Endothelial cell of umbilical vein (primary cell): ENCODE data around the gene GRIA1. TPM values are rescaled to one million over a fixed set of nuclear protein-coding genes. Genes with fewer than 3 reads are reported as not detected.

Source experiments
- BruUV-seq: library from RNA; stranded (reverse); fragments of 400-500 nt; replicated peaks from 2 replicates; lab custom pipeline; 2021; lab: Mats Ljungman, UMichigan
- CTCF ChIA-PET: fragments of 300-600, 350-600 bp; sonication (Branson Sonifier 250); formaldehyde crosslinking; loops from one replicate; lab custom pipeline; 2021; ENCODE audit warnings: antibody characterized with exemption, inconsistent platforms; lab: Charles Lee
- POLR2A ChIA-PET: fragments of 300-600, 350-600 bp; sonication (Branson Sonifier 250); formaldehyde crosslinking; loops from one replicate; lab custom pipeline; 2021; ENCODE audit warnings: antibody characterized with exemption, inconsistent platforms; lab: Charles Lee
- DNase-seq: peaks from one replicate; pipeline ENCODE4 v3.0.0-alpha.2; 2011; ENCODE audit warnings: low read depth, low spot score
- FAIRE-seq: peaks from 2 replicates; lab custom pipeline; 2011; peaks lifted over from hg19 to GRCh38; lab: Jason Lieb, UNC
- H2AFZ ChIP-seq: 2 replicates; pipeline ENCODE4 v1.6.0; 2012; ENCODE audit warnings: low read depth, low read length, control low read depth, inconsistent platforms
- H3K27ac ChIP-seq: 2 replicates; pipeline ENCODE4 v1.5.1; 2011; ENCODE audit warnings: low read depth, mild to moderate bottlenecking, control low read depth, low read length, moderate library complexity; ENCODE audit not compliant: insufficient read depth
- H3K27me3 ChIP-seq, 2 experiments: 2 replicates each; pipeline versions ENCODE4 v1.6.0 to v1.6.1; 2011; ENCODE audit warnings: low read length in 2 of 2, mixed read lengths in 1 of 2; ENCODE audit not compliant: control insufficient read depth in 2 of 2, insufficient read depth in 2 of 2
- H3K36me3 ChIP-seq, 2 experiments: 2 replicates in 1 of 2; 3 replicates in 1 of 2; pipeline ENCODE4 v1.5.1; 2011; ENCODE audit warnings: low read length in 2 of 2, mild to moderate bottlenecking in 1 of 2, moderate library complexity in 1 of 2; ENCODE audit not compliant: control insufficient read depth in 2 of 2, insufficient read depth in 2 of 2; ENCODE audit errors: extremely low read depth in 1 of 2
- H3K4me1 ChIP-seq: 3 replicates; pipeline ENCODE4 v1.5.1; 2011; ENCODE audit warnings: mild to moderate bottlenecking, low read length; ENCODE audit not compliant: control insufficient read depth, insufficient read depth; ENCODE audit errors: extremely low read depth
- H3K4me2 ChIP-seq: 2 replicates; pipeline ENCODE4 v1.6.1; 2011; ENCODE audit warnings: low read length, control low read depth, mixed read lengths; ENCODE audit not compliant: insufficient read depth
- H3K4me3 ChIP-seq, 3 experiments: fragments of 200-600 bp in 1 of 3; sonication (generic), shearing (Covaris generic) in 1 of 3; replicated peaks in 1 of 3; 2 replicates each; pipeline ENCODE4 v1.5.1; 2011 to 2016; ENCODE audit warnings: control low read depth in 3 of 3, low read length in 3 of 3, mild to moderate bottlenecking in 2 of 3, inconsistent platforms in 1 of 3, low read depth in 1 of 3, moderate library complexity in 1 of 3; ENCODE audit not compliant: insufficient read depth in 1 of 3
- H3K79me2 ChIP-seq: 2 replicates; pipeline ENCODE4 v1.6.0; 2012; ENCODE audit warnings: low read length, inconsistent platforms; ENCODE audit not compliant: control insufficient read depth, insufficient read depth
- H3K9ac ChIP-seq: replicated peaks from 2 replicates; pipeline ENCODE3; 2011; ENCODE audit warnings: low read length, control low read depth; ENCODE audit not compliant: insufficient read depth; ENCODE audit errors: extremely low read depth
- H3K9me1 ChIP-seq: replicated peaks from 3 replicates; pipeline ENCODE4 v1.6.0; 2011; ENCODE audit warnings: mild to moderate bottlenecking, low read length; ENCODE audit not compliant: control insufficient read depth, insufficient read depth; ENCODE audit errors: extremely low read depth
- H3K9me3 ChIP-seq: replicated peaks from 2 replicates; pipeline ENCODE4 v1.5.1; 2012; ENCODE audit warnings: low read length, inconsistent platforms; ENCODE audit not compliant: control insufficient read depth, insufficient read depth
- H4K20me1 ChIP-seq: replicated peaks from 2 replicates; pipeline ENCODE3; 2011; ENCODE audit warnings: mild to moderate bottlenecking, low read length; ENCODE audit not compliant: control insufficient read depth, insufficient read depth; ENCODE audit errors: extremely low read depth
- GATA2 ChIP-seq: IDR thresholded peaks from 2 replicates; pipeline ENCODE4 v1.7.0; 2011; ENCODE audit warnings: low read depth, mild to moderate bottlenecking, moderate library complexity, mixed read lengths, low read length; ENCODE audit not compliant: insufficient read length, insufficient read depth
- JUN ChIP-seq: IDR thresholded peaks from 2 replicates; pipeline ENCODE4 v1.6.1; 2011; ENCODE audit warnings: borderline replicate concordance, low read depth; ENCODE audit not compliant: insufficient read length, insufficient read depth
- MYC ChIP-seq: IDR thresholded peaks from one replicate; pipeline ENCODE4 v1.6.1; 2011; ENCODE audit warnings: mild to moderate bottlenecking, low read depth, low read length
- POLR2A ChIP-seq: IDR thresholded peaks from 2 replicates; pipeline ENCODE4 v1.6.1; 2012; ENCODE audit warnings: low read depth, mild to moderate bottlenecking, control low read depth, low read length
- dilution Hi-C: fragments of 300-500 bp; cut with MboI; formaldehyde crosslinking; loops from one replicate; pipeline ENCODE4 v1.15.0; 2019; ENCODE audit warnings: low sequenced_read_pairs; ENCODE audit not compliant: extremely low pct_ligation_motif_present
- intact Hi-C: fragments of 100-400 bp; cut with micrococcal nuclease; formaldehyde crosslinking; loops from one replicate; pipeline ENCODE4 v1.10.0; 2022
- polyA plus RNA-seq, 4 experiments: library from polyadenylated mRNA; depleted of rRNA in 3 of 4; stranded (reverse) in 3 of 4; unstranded in 1 of 4; fragments of >200 nt; gene quantifications; 2 replicates each; pipeline versions ENCODE4 v1.2.1 to v1.2.3, GENCODE V29; 2011 to 2012; ENCODE audit warnings: missing spikeins in 1 of 4
- total RNA-seq: library from RNA; stranded (reverse); gene quantifications from 2 replicates; pipeline ENCODE4 v1.2.3, GENCODE V29; 2021
- TF ChIP-seq, protein P1 (sequence below), 2 donors: IDR thresholded peaks; 1 replicate in 1 of 2; 2 replicates in 1 of 2; pipeline ENCODE4 v1.5.1; 2011; ENCODE audit warnings: low read length in 2 of 2, mild to moderate bottlenecking in 2 of 2, moderate library complexity in 2 of 2, control low read depth in 1 of 2, inconsistent platforms in 1 of 2, low read depth in 1 of 2; ENCODE audit not compliant: insufficient read depth in 1 of 2; ENCODE audit errors: extremely low read depth in 1 of 2

GRIA1 gene
- total and polyA plus RNA-seq, 2 donors (not counting 3 experiments of a cell fraction or from before 2014, with no cell fraction given): not detected

- intact Hi-C loops (no loop called here), dilution Hi-C loops (no loop called here)
- DNase-seq (no peak), FAIRE-seq (no peak)
- Histone ChIP-seq H3K4me3 (no peak overlapping the region), H3K27me3 (peaks cover 28 to 30% of the 10 kb centered on the region in 2 experiments), H3K9ac (no peak overlapping the region), H3K27ac (no peak overlapping the region), H4K20me1 (no peaks in the 10 kb centered on the region), H3K9me1 (no peaks in the 10 kb centered on the region), H3K9me3 (no peaks in the 10 kb centered on the region), H2AFZ (no peak overlapping the region), H3K4me1 (no peaks in the 10 kb centered on the region), H3K36me3 (no peaks in the 10 kb centered on the region), H3K79me2 (no peaks in the 10 kb centered on the region), H3K4me2 (no peak overlapping the region)
- BruUV-seq: no TSS peak
- TF ChIP-seq POLR2A (no peak), GATA2 (no peak), JUN (no peak)
- ChIA-PET CTCF (interaction anchor here (1.8 kb wide), 1 partner anchor 220 kb away, joined by 5 read pairs; no protein-coding TSS in a partner anchor), POLR2A (no interaction called here)
These were observed 1.4 kb downstream of the GRIA1 start for GRCh38 chr5:153491856-153492255.

DNA sequence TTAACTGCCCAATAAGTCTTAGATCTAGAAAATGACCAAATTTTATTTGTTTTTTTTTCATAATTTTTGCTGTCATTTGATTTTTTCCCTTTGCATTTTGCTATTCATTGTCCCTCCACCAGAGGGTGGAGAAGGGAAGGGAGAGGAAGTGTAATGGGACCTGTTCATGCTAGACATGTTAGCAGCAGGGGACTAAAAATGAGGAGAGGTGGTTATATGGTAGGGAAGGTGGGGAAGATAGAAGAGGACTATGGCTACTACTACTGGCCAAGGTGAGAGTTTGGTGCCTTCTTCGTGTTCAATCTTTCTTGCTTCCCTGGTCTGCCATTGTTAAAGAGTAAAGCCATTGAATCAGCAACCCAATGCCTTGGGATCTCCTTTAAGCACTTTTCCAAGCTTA is 6.4 kb downstream of the GRIA1 start:
- TF ChIP-seq MYC (no peak), GATA2 (no peak), JUN (no peak)
- TF ChIP-seq, protein P1, sequence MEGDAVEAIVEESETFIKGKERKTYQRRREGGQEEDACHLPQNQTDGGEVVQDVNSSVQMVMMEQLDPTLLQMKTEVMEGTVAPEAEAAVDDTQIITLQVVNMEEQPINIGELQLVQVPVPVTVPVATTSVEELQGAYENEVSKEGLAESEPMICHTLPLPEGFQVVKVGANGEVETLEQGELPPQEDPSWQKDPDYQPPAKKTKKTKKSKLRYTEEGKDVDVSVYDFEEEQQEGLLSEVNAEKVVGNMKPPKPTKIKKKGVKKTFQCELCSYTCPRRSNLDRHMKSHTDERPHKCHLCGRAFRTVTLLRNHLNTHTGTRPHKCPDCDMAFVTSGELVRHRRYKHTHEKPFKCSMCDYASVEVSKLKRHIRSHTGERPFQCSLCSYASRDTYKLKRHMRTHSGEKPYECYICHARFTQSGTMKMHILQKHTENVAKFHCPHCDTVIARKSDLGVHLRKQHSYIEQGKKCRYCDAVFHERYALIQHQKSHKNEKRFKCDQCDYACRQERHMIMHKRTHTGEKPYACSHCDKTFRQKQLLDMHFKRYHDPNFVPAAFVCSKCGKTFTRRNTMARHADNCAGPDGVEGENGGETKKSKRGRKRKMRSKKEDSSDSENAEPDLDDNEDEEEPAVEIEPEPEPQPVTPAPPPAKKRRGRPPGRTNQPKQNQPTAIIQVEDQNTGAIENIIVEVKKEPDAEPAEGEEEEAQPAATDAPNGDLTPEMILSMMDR (IDR thresholded peaks at IDR 0.05; ENCODE audit: extremely low read depth in 1 of 2, insufficient read depth in 1 of 2, low read depth in 1 of 2, low read length in 2 of 2): peak; percentile 50 to 66
- intact Hi-C loops: loop anchor here (1.0 to 5.0 kb wide), 5 partner anchors 132 to 964 kb away; no protein-coding TSS in a partner anchor
- H3K27ac ChIP-seq: no peak overlapping the region
- no peaks in the 10 kb centered on the region for H3K79me2 ChIP-seq
- POLR2A ChIA-PET: no interaction called here
- no peaks in the 10 kb centered on the region for H4K20me1 ChIP-seq
- H3K4me1 ChIP-seq: no peaks in the 10 kb centered on the region
- H3K4me3 ChIP-seq: no peak overlapping the region
- H3K4me2 ChIP-seq: no peak overlapping the region
- no TSS peak for BruUV-seq
- CTCF ChIA-PET: interaction anchor here (0.6 to 9.7 kb wide), 14 partner anchors 9 to 530 kb away, joined by 3 to 171 read pairs (median 4); no protein-coding TSS in a partner anchor
- peaks cover 7% of the 10 kb centered on the region in 2 experiments for H3K27me3 ChIP-seq
- no peaks in the 10 kb centered on the region for H3K9me1 ChIP-seq
- no peaks in the 10 kb centered on the region for H3K36me3 ChIP-seq
- H3K9me3 ChIP-seq: no peaks in the 10 kb centered on the region
- peak; percentile 69 for DNase-seq
- no peak overlapping the region for H3K9ac ChIP-seq
- FAIRE-seq: peak; percentile 76
- peak overlapping the region; percentile 51 for H2AFZ ChIP-seq
- dilution Hi-C loops: no loop called here
